GM18508 (cell line): Measurements from ENCODE around the gene YPEL2.

ENCODE experiments used
- ATAC-seq: cut with Tn5 transposase; IDR thresholded peaks from one replicate; pipeline ENCODE4 v1.9.1; 2021; ENCODE audit warnings: moderate number of reproducible peaks; ENCODE audit not compliant: insufficient read depth, unreplicated experiment

YPEL2 gene

DNA sequence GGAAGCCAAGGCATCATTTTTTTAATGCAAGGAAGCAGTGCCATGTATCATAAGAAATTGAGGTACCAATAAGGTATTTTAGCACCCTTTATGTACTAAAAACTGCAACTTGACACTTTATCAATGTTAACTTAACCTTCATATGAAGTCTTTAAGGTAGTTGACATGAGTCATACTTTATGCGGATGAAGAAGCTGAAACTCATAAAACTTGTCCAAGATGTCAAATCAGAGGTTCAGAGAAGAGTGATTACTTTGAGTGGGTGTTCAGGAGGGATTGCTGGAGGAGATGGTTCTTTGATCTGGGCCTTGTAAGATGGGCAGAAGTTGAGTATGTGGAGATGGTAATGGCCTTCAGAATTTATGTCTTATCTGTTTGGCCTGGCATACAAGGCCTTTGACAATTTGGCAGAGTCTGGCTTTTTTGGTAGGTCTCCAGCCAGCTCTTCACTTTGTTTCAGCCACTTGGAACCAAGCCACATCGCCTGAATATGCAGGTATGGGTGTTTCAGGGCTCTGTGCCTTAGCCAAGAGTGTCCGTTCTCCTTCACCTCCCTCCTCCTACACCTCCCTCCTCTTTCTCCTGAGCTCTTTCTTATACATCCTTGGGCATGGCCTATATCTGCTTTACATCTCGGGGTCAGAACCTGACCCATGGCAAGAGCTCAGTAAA lies 23.7 kb downstream of the YPEL2 start:
- no peak for ATAC-seq

DNA sequence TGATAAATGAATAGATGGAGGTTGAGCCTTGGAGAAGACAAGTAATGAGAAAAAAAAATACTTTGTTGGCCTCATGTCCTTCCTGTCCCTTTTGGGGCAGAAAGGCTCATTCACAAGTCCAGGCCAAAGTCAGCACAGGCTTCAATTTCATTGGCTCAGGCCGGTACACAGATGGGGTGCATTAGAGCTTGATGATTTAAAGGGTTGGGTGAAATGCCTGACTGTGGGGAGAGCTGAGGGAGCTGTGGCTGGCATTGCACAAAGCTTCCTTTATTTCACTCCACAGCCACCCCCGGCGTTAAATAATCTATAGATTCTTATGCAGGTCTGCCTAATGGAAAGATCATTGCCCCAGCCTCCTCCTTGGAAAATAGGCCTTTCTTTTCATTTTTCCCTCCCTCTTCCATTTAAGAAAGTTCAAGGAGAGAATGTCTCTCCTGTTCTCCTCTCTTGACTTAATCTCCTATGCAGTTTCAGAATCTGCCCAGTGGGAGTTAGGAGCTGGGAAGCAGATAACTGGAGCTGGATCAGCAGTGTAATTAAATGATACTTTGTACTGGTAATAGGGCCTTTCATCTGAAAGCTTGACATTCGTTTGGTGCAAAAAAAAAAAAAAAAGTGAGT lies 24.4 kb downstream of the YPEL2 start:
- no peak for ATAC-seq

DNA sequence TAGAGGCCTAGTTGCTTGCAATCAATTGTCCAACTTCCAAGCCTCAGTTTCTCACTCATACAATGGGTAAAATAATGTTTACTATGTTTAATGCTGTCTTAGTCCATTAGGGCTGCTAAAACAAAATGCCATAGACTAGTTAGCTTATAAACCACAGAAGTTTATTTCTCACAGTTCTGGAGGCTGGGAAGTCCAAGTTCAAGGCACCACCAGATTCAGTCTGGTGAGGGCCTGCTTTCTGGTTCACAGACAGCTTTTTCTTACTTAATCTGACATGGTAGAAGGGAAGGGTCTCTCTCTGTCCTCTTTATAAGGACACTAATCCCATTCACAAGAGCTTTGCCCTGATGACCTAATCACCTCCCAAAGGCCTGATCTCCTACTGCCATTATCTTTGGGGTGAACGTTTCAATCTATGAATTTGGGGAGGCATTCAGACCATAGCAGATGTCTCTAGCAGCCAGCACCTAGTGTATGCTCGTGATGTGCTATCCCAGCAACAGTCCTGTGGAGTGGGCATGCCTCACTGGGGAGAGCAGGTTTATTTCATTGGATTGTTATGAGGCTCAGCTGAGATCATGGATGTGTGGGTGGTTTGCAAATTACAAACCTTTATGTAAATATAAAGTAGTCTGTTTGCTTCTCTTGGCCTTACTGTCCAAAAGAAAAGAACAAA lies 25.2 kb downstream of the YPEL2 start:
- no peak for ATAC-seq

DNA sequence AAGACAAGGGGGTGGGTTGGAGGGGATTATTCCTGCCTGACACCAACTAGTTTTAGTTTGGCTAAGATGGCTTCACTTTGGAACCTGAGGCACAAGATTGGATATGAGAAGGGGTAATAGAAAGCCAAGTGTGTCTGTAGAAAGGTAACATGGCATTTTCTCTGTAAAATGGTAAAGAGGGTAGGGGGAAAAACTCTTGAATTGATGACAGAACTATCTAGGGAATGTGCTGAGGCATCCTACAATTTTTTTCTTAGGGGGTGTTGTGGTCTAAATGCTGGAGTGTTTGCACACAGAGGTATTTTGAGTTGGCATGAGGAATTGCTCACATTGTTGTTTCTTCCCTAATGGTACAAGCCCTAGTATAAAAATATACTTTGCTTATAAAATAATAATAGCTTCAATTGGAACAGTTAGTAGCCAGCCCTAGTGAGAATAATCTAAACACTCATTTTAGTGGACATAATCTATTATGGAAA lies 25.8 kb downstream of the YPEL2 start:
- no peak for ATAC-seq

DNA sequence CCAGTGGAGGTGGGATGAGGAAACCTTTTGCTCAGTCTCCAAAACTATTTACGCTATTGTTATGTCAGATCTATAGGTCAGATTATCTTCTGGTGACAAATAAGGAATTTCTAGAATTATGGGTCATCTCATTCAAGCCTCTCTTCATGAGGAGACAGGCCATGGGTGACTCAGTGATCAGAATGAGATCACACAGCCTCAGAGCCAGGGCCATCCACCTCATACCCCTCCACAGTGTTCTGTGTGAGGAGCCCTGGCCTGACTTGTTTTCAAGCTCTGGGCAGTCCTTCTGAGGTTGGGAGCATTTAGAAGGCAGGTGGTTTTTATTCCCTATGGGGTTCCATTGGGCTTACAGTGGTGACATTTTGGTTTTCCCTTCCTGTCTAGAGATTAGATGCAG lies 26.5 kb downstream of the YPEL2 start:
- no peak for ATAC-seq

DNA sequence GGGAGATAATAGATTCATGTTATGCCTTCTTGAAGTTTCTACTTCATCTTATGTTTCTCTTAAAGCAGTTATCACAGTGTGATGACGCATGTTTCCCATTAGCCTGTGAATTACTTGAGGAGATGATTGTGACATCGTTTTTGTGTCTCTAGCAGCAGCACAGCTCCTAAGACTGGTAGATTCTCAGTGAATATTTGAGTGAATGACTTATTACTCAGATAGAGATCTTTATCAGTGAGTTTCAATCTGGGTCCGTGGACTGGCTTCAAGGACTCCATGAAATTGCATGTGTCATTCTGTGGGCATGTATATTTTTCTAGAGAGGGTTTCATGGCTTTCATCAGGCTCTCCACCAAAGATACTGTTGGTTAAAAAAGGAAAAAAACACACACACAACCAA lies 29.9 kb downstream of the YPEL2 start:
- no peak for ATAC-seq

DNA sequence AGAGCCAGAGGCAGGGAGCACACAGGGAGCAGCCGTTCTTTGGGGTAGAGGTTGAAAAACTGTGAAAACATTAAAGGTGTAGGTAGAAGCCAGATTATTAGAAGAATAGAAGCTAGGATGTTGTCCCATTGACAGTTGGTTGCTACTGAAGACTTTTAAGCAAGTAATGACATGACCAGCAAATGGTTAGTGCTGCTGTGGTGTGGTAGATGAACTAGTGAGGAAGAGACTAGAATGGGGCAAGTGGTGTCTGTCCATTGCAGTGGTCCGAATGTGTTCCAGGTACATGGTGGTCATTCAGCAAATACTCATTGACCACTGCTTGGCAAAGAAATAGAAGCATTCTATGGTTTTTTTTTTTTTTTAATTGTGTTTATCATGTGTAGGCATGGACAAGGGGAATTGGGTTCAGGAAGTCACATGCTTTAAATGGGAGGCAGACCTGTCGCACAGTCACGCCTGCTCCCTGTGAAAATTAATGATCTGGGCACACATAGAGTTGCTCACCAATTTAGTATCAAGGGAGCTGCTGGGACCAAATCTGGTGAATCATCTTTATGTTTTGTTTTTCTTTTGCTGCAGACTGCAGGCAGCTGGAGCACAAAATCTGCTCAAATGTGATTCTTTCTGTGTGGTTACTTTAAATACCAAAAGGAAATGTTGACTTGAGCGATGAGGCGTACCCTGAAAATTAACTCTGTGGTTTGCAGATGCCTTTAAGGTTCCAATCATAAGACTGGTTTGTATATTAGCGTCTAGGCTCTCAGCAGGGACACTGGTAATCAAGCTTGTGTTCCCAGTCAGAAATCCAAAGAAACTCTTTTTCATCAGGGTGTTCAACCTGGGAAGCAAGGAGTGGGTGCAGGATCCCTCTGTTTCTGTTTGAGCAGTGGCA lies 30.7 kb downstream of the YPEL2 start:
- ATAC-seq = no peak

DNA sequence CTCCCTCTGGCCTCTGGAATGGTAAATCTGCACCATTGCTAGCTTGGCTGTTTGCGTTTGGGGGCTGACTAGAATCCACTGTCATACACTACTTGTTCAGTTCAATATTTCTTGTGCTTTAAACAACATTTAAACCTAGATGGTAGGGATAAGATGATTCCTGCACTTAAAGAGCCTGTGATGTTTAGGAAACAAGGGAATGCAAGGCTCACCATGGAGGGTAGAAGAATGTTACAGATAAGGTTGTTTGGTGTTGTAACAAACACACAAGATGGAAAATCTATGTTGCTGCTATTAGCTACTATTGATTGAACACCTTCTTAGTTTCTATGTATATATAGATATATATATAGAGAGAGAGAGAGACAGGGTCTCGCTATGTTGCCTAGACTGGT lies 31.4 kb downstream of the YPEL2 start:
- no peak for ATAC-seq

DNA sequence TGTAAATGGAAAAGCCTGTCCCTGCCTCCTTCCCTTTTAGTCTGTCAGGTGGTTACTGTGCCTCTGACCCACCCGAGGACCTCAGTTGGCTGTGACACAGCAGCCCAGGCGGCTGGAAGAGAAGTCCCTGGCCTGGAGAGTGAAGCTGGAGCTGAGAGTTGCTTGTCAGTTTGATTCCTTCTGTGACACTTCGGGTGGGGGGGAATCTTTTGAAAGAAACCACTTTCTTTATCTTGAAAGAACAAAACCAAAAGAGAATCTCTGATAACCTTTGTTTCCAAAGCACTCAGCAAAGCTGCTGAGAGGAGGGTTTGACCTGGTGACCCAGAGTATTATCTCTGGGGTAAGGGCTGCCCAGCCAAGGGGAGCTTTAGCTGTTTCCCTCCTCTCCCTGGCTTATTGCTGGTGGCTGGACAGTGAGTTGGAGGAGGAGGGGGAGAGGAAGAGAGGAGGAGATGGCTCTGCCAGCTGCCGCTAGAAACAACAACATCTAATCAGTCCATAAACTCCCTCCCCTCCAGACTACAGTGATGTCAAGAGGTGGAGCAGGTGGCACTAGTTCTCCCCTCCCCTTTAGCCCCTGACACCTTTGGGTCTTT lies 34.0 kb downstream of the YPEL2 start:
- no peak for ATAC-seq

DNA sequence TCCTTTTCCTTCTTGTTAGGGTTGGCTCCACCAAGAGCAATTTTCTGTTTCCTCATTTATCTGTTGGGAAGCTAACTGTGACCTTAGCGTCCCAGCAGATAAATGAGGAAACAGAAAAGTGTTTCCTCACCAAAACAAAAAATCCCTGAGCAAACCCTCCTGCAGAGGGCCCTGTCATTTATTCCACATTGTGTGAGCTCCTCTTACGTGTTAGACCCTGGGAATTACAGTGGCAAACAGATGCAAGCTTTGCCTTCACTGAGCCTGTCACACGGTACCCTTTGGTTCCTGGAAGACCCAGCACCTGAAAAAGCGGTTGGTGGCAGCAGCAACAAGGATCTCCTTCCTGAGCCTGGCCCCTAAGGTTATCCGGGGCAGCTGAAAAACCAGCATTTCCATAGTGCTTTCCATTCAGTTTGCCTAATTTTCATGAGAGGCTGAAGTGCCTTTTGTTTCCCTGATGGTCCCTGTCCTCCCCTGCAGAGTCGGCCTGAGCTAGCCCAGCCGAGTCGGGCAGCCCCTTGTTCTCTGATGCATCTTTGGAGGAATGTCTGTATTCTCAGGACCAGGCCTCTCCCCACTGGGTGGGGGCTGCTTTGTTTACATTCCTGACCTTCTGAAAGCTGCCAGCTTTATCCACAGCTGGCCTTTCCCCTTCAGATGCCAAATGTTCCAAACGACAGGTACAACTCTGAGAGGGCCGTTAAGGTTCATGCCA lies 34.7 kb downstream of the YPEL2 start:
- no peak for ATAC-seq

DNA sequence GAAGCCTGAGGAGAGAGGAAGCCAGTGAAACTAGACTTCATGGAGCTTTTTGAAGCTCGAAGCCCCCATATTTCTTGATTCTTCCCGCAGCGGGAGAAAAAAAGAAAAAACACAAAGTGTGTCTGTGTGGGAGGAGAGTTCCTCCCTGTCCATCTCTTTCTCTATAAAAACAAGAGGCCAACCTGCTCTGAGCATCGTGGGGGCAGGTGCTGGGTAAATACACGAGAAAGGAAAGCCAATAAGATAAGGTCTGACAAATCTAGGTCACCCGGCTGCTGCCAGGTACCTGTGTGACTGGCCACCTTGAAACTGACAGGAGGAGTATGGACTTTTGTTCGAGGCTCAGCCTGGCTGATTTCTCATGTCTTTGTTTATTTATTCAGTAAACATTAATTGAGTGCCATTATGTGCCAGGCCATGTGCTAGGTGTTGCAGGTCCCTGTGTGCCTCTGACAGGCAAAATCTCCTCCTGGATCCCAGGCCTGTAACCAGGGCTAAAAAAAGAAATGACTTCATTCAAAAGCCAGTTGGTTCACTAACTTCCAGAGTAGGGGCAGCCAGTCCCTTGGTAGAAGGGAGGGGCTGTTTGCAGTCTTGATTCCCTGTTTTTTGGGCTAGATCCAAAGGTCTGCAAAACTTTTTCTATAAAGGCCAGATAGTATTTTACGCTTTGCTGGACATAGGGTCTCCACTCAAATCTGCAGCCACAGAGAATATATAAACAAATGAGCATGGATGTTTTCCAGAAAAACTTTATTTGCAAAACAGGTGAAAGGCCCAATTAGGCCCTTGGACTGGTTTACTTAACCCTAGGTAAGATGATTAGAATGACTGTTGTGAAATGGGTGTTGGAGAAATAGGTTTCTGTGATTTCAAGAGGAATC lies 35.6 kb downstream of the YPEL2 start:
- ATAC-seq = no peak

DNA sequence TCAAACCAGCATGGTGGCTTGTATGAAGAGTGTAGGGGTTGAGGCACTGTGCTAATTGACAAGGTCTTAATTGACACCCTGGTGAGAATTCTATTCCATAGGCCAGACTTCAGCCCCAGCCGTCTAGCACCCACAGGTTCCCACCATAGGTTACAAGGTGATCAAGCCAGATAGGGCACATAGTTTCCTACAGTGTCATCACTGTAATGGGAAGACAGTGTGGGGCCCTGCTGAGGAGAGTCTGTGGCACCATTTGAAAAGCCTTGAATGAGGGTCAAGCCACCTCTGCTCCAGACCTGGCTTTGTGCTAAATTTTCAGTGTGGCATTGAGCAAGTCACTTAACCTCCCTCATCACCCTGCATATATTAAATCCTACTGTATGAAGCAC lies 36.2 kb downstream of the YPEL2 start:
- ATAC-seq = no peak

DNA sequence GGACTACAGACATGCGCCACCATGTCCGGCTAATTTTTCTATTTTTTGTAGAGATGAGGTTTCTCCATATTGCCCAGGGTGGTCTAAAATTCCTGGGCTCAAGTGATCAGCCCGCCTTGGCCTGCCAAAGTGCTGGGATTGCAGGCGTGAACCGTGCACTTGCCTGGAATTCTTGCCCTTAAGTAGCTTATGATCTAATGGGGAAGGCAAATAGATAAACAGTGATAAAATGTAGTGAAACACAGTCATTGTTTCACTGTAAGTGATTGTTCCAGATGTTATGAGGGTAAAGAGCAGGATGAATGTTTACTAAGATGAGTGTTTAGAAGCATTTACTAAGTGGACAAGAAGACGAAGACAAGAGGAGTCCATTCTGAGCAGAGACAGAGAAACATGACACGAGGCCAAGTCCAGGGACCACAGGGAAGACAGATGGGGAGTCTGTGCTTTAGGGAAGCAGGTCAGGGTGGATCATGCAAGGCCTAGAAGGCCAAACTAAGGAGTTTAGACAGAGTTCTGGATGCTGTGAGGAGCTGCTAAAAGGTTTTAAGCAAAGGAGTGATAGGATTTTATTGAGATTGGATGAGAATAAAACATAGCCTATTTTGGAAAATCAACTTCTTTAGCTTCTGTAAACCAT lies 36.9 kb downstream of the YPEL2 start:
- no peak for ATAC-seq

DNA sequence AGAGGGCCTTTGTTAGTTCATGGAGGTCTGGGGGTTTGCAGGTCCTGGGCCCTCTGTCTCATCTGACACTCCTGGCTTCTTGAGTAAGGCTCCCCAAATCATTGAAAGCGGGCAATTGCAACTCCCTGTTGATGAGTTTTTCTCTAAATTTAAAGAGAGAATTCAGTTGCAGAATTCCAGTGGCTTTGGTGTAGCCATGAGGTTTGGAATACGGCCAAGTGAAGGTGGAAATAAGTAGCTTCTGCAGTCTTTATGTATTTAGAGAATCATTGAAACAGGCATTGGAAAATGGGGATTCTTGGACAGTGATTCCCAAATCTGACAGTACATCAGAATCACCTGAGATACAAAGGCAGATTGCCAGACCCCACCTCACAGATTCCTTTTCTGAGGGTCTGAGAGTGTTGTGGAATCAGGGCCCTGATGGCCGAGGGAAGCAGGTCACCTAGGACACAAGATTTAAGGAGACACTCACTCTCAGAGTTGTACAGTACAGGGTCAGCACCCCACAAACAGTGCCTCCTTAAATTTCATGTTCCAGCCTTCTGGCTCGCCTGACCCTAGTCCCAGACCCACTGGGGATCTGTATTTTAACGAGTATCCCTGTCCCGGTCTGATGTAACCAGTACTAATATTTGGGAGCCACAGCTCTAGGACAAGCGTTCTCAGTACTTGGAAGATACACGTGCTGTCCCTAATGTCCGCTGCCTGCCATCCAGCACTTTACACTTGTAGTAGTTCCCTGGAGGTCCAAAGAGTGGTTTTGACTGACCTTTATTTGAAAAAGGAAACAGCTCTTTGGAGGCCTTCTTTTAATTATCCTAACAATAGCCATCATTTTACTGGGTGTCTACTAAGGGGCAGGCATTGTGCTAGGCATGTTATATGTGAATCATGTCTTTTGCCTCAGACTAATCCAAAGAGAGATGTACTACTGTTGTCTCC lies 37.8 kb downstream of the YPEL2 start:
- no peak for ATAC-seq

DNA sequence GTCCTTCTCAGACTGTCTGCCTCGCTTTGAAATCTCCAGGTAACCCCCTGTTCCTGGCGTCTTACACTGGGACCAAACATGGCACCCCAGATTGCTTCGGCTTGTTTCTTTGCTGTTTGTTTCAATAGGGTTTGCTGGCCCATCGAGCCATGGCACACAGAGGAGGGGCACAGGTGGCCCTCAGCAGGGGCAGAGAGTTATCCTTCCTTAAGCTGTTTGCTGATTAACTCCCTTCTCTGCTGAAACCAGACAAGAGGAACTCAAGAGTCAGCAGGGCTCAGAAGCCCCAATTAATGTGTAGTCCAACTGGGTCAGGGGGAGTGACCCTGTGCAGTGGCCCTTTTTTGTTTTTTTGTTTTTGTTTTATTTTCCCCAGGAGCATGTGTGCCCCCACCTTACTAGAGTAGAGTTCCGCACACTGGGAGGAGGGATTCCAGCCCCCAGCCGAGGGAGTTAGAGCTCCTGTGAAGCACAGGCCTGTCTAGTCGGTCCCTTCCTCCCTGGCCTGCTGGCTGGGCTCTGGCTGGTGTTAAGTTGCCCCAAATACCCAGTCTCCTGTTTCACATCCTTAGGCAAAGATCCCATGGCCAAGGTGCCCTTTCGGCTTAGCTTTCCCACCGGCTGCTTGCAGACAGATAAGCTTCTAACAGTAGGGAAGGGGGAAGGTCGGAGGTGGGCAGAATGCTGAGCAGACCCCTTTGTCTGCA lies 39.3 kb downstream of the YPEL2 start:
- ATAC-seq = no peak

DNA sequence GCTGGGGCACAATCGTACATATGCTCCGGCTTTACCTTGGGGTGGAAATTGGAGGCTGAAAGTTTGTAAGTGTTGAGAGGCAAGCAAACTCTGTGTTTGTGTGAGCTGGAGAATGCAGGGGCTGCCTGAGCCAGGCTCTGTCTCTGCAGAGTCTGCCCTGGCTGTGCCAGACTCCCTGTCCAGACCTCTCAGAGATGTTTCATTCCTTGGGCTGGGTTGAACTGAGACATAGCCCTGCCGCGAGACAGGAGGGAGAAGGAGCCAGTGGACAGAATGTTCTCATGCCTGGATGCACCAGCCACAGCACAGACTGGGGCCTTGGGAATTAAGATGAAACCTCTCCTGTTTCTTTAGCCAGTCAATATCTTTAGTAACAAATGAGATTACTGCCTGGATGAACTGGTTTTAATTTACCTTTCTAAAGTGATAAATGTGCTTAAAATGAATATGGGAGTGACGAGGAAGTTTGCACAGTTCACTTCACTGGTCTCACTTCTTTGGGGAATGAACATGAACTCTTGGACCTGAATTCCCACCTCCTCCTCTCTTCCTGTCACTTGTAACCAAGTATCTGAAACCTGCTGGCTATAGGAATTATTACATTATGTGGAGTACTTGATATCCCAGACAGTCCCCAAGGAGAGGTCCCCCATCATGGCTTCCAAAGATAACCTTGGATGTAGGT lies 40.1 kb downstream of the YPEL2 start:
- no peak for ATAC-seq
